Activated naive CD8-positive, alpha-beta T cell treated with anti-CD3 and anti-CD28 coated beads, Interleukin-2, amount 10 ng/mL, durations not matched to agents 7 days and 5 days (primary cell): Measurements from ENCODE around the gene XPC. TPM values are rescaled to one million over a fixed set of nuclear protein-coding genes. Genes with fewer than 3 reads are reported as not detected.

Experiments
- total RNA-seq, 2 experiments: library from RNA; stranded (reverse); gene quantifications; one replicate each; pipeline ENCODE4 v1.2.3, GENCODE V29; 2021

Gene XPC
- total RNA-seq, 2 experiments from 2014 or later, result 53.3 to 56.8 TPM

Other genes starting within 250 kb of the XPC start
- 10 to 100 TPM; 10.1 to 11.9 TPM for gene CHCHD4, start 53.7 kb downstream of the XPC start, total RNA-seq
- gene TMEM43, start 53.5 kb downstream of the XPC start, total RNA-seq, result 10 to 100 TPM; 44.4 to 47.0 TPM
- 10 to 100 TPM; 14.3 to 14.4 TPM for gene LSM3, start 216 bp upstream of the XPC start, total RNA-seq
- 10 to 100 TPM; 39.8 to 42.6 TPM for gene SLC6A6, start 224.0 kb upstream of the XPC start, total RNA-seq